ENCODE data around the gene RFX8.
"Not testable (repeated sequence)": the region's sequence is repeated elsewhere in the genome, so short reads cannot be mapped to it uniquely, and the experiment has no call there.

RFX8 gene

DNA sequence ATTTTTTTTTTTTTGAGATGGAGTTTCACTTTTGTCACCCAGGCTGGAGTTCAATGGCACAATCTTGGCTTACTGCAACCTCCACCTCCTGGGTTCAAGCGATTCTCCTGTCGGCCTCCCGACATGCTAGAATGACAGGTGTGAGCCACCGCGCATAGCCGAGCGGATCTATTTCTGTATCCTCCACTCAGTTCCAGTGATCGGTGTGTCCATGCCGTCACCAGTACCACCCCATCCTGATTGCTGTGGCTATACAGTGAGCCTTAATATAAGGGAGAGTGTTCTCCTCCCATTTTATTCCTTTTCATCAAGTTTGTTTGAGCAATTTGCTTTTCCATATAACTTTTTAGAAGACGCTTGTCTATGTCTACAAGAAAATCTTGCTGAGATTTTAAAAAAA is 35.2 kb downstream of the RFX8 start:
- no peak for FAIRE-seq

DNA sequence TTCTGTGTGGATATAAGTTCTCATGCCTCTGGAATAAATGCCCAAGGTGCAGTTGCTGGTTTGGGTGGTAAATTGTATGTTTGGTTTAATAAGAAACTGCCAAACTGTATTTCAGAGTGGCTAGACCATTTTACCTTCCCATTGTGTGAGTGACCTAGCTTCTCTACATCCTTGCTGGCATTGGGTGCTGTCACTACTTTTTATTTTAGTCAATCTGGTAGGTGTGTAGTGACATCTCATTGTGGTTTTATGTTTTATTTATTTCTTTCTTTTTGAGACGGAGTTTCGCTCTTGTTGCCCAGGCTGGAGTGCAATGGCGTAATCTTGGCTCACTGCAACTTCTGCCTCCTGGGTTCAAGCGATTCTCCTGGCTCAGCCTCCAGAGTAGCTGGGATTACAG is 36.4 kb downstream of the RFX8 start:
- FAIRE-seq, result not testable (repeated sequence)

DNA sequence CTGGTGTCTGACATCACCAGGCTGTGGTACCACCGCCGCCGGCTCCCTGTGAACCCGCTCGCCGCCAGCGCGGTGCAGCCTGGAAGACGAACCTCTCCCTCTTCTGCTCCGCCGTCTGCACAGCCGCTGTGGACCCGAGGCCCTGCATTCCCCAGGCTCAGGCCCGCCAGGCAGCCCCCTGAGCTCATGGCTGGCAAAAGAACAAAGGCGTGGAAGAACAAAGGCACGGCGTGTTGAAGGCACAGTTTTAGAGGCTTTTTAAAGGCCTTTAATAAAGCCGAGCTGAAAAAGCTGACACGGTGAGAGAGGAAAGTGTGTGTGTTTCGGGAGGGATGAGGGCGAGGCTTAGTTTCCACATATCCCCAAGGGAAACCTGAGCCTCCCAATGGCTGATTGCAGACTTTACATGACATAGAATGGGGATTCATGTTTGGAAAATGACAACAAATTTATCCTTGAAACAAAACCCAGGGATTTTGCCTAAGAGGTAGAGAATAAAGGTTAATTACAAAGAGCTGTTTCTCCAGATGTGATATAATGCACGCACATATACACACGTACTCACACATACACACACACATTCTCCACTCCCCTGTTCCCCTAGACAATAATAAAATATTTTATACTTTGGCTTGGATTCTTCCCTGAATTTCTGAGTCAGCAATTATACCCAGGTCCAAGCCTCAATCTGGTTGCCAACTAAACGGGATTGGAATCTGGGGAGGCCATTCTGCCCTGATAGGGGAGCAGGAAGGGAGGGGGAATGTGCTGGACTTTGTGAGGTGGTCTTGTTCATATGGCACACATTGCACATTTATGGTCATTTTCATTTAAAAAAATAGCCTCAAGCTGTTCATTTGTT is 39.7 kb downstream of the RFX8 start:
- FAIRE-seq, result no peak

DNA sequence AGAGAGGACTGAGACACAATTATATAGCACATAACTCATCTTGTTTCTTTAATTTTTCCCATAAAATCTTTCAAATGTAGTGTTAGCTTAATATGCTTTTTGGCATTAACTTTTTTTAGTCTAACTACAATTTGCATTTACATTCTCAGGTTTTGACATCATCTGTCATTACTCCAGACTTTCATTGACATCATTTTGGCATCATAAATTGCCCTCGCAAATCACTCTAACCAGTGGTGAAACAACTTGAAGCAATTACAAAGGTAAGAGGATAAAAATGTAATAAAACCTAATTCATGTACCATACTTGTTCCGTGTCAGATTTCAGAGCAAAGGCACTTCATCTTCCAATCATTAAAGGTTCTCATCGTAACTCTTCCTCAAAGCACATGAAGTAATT is 41.4 kb downstream of the RFX8 start:
- no peak for FAIRE-seq

DNA sequence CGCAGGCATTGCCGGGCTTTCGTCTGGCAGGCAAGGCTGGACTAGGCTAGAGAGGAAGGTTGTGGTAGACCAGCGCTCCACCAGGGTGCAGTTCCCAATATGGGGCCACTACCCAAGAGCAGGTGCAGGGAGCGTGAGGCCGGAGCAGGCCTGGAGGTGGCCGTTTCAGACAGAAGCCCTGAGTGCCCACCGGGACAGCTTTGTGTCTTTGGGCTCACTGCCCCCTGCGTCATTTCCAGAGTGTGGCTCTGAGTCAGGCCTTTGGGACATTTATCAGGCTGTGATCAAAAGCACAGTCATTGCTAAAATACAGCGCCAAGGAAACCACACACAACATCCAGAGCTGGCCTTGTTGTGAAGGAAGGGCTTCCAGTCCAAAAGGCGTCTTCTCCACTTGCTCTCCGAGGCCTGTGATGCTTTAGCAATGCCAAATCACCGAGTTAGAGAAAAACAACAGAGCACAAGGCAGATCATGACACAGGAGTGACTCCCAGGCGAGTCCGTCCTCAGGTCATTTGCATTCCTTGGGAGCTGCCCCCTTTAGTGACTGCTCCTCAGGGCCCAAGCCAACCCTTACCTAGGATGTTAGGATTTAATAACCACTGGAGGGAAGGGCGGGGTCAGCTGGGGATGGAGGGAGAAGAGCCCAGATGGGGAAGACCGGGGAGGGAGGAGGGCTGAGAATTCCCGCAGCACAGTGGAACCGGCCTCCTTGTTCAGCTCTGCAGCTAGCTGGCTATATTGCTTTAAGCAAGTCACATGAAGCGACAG is 42.3 kb downstream of the RFX8 start:
- FAIRE-seq, result no peak

DNA sequence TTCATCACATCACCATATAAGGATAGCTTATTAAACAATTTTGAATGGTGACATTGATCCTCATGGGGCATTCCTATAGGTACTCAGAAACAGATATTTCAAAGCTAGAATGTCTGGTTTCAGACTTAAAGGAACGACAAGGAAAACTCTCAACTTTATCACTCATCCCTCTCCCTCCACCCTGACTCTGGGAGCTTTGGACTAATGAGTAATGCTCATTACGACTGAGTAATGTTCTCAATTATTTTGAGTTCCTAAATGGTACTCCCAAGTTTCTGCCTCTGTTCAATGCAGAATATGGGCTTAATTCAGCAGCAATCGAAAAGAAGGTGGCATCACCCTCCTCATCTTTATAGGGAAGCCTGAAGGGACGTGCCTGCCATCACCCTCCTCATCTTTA is 43.4 kb downstream of the RFX8 start:
- no peak for FAIRE-seq

DNA sequence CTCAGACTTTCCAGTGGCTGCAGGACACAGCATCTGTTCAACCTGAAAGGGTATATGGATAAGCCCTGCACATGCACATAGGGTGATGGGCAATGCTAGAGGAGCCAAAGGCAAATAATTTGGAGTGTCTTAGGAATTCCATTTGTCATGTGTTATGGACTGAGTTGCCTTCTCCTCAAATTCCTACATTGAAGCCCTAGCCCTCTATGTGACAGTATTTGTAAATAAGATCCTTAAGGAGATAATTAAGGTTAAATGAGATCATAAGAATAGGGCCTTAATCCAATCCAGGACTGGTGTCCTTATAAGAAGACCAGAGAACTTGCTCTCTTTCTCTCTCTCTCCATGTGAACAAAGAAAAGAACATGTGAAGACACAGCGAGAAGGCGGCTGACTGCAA is 44.8 kb downstream of the RFX8 start:
- FAIRE-seq, result no peak

DNA sequence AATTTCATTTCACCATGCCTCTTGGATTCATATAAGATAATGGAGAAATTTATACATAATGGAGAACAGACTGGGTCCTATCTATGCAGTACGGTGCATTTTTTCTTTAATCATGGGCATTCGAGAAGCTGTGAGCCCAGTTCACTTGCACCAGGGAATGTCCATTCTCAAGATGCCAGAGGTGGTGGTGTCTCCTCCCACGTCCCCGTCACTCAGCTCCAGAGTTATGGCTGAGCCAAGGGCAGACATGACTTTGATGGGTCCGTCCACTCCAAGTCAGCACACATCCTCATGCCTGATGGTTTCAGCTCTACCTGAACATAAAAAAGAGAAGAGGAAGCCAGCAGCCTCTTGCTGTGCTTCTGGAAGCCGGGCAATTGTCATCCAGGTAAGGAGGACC is 45.5 kb downstream of the RFX8 start:
- FAIRE-seq, result no peak

DNA sequence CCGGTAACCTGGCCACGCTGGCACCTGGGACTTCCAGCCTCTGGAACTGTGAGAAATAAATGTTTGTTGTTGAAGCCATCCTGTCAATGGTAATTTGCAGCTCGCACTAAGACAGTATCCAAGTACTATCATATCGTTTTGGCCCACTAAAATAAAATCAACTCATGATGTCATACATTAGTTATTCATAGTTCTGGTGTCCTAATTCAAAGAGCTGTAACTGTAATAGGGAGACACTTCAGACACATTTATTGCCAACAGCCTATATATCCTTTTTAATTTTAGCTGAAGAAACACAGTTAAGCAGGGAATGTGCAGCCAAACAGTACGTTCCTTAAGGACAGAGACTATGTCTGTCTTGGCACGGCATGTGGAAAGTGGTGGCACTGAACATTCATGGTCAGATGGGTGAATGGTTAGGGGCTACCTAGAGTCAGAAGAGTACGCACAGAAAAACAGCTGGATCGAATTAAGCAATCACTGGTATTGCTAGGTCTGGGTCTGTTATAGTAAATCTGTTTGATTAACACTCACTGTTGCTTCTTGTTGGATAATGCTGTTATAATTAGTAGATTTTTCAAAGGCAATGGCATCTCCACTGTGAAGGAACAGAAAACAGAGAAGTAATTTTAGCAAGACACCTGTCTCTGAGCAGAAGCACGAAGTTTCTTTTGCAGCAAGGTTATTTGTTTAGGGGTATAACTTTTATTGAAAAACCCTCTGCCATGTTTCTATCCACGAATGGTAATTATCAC is 46.3 kb downstream of the RFX8 start:
- FAIRE-seq, result no peak

DNA sequence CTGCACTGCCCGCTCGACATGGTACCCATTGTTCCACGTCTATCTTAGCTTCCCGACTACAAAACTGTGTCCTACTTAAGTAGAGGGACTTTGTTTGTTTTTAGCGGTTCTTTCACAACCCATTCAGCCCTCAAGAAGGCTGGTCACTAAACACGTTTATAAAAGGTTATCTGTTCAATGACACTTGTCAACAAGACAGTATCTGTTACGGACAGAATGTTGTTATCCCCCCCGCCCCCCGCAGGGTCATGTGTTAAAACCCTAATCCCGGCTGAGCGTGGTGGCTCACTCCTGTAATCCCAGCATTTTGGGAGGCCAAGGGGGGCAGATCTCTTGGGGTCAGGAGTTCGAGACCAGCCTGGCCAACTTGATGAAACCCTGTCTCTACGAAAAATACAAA is 47.2 kb downstream of the RFX8 start:
- no peak for FAIRE-seq

DNA sequence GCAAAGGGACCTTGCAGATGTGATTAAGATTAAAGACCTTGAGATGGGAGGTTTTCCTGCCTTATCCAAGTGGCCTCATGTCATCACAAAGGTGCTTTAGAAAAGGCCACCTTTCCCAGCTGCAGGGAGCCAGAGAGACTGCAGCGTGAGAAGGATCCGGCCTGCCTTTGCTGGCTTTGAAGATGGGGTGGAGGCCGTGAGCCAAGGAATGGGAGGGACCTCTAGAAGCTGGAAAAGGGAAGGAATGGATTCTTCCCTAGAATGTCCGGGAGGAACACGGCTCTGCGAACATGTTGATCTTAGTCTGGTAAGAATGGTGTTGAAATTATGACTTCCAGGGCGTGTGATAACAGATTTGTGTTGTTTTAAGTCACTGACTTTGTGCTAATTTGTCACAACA is 47.7 kb downstream of the RFX8 start:
- no peak for FAIRE-seq

DNA sequence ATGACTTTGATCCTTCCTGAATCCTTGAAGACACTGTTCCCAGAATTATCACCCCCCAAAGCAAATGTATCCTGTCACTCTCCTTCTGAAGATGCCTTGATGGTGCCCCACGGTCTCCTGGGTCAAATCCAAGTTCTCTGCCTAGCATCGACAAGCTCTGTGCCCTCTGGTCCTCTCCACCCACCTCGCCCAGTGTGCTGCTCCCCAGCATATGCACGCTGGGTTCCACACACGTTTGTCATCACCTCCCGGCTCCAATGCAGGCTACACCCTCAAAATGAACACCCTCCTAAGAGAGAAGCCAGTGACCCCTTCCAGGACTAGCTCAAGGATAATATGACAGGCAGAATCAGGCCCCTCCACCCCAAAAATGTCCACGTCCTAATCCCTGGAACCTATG is 48.1 kb downstream of the RFX8 start:
- no peak for FAIRE-seq

DNA sequence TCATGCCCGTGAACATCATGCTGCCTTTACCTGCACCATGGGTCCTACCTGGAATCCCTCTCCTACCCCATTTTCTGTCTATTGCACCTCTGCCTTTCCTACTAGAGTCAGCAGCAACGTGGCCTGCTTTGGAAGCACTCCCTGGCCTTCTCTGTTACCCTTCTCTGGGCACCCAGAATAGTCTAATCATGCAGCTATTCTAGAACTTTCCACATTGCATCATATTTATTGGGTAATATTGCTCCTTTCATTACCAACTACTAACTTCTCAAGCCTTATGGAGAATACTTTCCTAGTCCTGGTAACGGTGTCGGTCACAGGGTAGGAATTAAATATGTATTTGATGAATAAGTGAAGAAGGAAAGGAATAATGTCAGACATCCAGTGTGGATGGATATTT is 54.3 kb downstream of the RFX8 start:
- FAIRE-seq, result no peak

DNA sequence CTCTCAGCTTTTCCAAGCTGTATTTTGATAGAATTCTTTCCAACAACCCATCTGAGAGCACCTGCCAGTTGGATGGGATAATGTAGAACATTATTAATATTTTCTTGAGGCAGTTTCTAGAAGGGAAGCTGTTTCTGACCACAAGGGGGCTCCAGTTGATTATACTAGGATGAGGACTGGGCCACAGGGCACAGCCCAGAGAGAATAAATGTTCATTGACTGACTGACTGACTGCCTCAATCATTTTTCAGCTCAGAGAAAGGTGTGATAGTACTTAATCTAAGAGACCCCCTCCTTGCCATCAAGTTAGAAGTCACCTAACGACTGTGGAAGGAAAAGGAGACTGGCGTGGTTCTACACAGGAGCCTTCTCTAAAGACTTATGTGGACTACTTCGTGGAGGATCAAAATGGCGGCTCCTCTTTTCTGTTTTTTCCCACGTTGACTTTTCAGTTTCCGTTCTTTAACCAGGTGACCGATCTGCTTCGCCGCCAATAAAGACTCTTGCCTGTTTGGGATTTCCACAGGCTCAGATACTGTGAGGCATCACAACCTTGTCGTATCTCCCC is 55.7 kb downstream of the RFX8 start:
- peak; percentile 31 for FAIRE-seq

DNA sequence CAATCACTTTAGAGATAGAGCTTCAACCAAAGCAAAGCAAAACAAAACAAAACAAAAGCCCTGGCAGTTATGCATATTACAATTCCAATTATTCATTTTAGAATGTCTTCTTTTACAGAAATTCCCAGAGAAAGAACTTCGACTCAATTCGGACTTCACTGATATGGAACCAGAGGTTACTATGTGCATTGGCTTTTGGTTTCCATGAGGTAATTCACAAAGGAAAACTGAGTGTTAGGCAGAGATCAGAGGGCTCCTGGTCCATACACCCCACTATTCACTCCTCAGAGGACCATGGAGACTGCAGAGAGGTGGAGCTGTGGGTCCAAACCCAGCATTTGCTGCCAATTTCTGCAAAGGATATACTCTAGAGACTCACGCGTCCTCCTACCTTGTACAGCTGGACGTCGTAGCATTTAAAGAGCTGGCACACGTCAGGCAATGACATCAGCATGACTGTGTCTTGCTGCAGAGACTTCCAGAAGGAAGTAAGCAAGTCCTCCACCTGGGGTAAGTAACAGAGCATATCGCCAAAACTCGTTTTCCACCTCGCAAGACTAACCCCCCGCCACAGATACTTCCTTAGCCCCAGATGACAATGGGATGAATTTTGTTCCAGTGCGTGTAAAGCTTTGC is 56.3 kb downstream of the RFX8 start:
- FAIRE-seq, result no peak

DNA sequence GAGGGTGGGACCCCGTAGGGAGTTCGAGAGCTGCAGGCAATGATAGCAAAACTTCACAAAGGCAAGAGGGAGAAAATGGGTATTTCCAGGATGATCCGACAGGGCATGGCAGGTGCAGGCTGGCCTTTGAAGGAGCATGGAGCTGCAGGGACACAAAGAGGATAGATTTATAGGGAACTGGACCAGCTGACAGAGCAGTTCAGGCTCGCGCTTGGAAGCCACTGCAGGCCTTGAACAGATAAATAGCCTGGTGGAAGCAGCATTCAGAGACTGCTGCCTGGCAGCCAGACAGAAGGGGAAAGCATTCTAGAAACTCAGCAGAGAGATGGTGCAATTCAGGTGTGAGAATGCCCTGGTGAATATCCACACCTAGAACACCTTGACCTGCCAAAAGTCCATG is 58.3 kb downstream of the RFX8 start:
- no peak for FAIRE-seq

DNA sequence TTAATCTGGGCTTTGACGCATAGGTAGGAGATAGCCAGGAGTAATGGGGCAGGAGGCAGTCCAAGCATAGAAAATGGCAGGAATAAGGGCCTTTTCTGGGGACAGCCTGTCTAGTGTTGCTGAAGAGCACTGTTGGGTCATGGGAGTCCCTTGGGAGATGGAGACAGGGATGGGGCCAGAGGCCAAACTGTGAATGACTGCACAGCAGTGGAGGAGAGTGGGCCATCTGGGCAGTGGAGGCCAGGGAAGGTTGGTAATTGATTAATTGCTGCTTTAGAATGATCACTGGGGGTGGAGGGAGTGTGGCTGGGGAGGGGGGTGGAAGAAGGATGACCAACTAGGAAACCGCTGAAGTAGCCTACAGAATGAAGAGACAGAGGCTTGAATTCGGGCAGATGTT is 59.0 kb downstream of the RFX8 start:
- no peak for FAIRE-seq

DNA sequence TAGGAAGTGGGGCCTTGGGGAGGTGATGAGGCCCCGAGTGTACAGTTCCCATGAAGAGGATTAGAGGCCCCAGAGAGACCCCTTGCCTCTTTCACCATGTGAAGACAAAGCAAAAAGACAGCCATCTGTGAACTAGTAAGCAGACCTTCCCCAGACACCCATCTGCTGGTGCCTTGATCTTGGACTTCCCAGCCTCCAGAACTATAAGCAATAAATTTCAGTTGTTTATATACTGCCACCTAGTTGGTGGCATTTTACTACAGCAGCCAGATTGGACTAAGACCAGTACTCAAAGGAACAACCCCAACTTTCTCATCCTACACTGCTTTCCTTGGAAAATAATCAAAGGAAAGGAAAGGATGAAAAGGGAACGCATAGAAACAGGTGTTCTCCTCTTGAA is 59.7 kb downstream of the RFX8 start:
- FAIRE-seq, result no peak

DNA sequence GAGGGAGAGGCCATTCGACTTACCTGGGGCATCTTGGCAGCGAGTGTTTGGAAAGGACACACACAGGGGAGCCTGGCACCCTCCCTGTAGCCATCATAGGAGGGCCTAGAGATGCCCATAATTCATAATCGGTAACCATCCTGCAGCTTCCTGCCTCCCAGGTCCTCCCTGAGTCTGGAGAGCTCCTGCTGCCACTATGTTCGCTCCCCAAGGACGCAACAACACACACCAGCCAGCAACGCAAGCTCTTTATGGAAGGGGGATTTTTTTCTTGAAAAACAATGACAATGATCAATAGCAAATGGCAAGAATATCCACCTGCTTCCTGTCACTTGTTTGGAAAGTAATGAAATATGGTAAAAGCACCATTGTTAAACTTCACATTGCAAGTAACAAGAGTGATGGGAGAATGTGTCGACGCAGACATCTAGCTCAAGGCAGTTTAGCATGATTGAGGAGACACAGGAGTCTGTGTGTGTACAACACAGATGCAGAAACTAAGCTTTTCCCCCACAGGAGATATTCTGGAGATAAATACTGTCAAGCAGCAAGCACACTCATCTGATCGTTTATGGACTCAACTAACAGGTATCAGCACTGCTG is 62.7 kb downstream of the RFX8 start:
- FAIRE-seq, result no peak

DNA sequence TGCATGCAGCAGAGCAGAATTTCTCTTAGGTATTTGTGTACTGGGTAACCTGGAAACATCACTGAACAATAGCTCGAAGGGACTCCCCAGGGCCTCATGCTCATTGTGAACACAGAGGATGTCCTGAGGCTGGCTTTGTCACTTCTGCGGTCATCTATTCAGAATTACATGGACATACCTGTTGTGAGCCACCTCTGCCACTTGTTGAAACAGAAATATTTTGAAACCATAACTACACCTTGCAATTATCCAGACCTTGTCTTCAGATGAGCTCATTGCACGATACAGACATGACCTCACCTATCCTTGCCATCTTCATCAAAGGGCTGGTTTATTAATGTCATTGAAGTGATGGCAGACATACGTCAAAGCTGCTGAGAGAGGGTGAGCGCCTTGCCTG is 64.2 kb downstream of the RFX8 start:
- FAIRE-seq, result no peak

DNA sequence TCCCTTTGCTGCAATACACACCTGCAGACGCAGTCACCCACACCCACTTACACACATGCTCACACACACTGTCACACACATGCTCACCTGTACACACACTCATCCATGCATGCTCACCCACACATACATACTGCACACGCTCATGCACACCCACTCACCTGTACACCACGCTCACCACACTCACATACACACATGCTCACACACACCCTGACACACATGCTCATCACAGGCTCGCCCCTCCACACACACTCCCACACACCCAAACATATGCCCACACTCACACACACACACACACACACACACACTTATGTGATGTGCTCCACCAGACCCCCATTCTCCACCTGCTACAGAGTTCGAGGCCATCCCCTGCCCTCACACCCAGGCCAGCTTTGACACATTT is 64.8 kb downstream of the RFX8 start:
- FAIRE-seq, result no peak

DNA sequence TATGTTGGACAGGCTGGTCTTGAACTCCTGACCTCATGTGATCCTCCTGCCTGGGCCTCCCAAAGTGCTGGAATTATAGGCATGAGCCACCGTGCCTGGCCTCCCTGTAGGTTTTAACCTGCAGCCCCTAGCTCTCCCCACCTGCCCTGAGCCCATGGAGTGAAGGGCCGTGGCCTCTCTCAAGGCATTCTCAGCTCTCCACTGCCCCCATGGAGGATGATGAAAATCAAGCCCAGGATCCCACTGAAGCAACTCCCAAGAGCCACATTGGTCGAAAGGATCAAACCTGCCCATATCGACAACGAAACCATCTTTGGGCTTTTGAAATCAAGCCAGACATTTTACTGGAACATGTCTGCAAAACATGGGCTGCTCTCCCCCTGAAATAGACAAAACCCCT is 65.2 kb downstream of the RFX8 start:
- FAIRE-seq, result no peak
